SU-DHL-6 (cell line): ENCODE results near the gene MOB4.

Experiments
- H2AFZ ChIP-seq: fragments of 200-600 bp; sonication (generic); 2 replicates; pipeline ENCODE4 v1.6.1; 2014; ENCODE audit warnings: low read depth, mild to moderate bottlenecking, moderate library complexity, mixed read lengths, antibody characterized with exemption, low read length; ENCODE audit not compliant: severe bottlenecking
- H3F3A ChIP-seq: fragments of 200-600 bp; shearing (Covaris generic); 2 replicates; pipeline ENCODE4 v1.6.0; 2016; ENCODE audit warnings: antibody characterized with exemption, mild to moderate bottlenecking; ENCODE audit not compliant: insufficient read depth
- H3K27ac ChIP-seq: fragments of 200-600 bp; sonication (generic); 2 replicates; pipeline ENCODE4 v1.5.1; 2016; ENCODE audit warnings: low read depth, mild to moderate bottlenecking, low read length, moderate library complexity, mixed read lengths
- H3K27me3 ChIP-seq: fragments of 200-600 bp; sonication (generic), shearing (Covaris generic); 2 replicates; pipeline ENCODE4 v1.6.0; 2014; ENCODE audit warnings: mild to moderate bottlenecking, low read length
- H3K36me3 ChIP-seq: fragments of 200-600 bp; sonication (generic); 2 replicates; pipeline ENCODE4 v1.6.1; 2014; ENCODE audit warnings: mild to moderate bottlenecking, low read length, mixed read lengths
- H3K4me2 ChIP-seq: fragments of 300-600, 200-600 bp; shearing (Covaris generic), sonication (generic); 2 replicates; pipeline ENCODE4 v1.6.0; 2014; ENCODE audit warnings: low read length, low read depth, mild to moderate bottlenecking; ENCODE audit not compliant: poor library complexity, severe bottlenecking
- H3K4me3 ChIP-seq: fragments of 200-600 bp; sonication (generic); 2 replicates; pipeline ENCODE4 v1.5.1; 2014; ENCODE audit warnings: antibody characterized with exemption, low read length, mild to moderate bottlenecking, mixed read lengths; ENCODE audit not compliant: insufficient read depth, poor library complexity, severe bottlenecking
- H3K79me2 ChIP-seq: fragments of 200-600 bp; sonication (generic); 2 replicates; pipeline ENCODE4 v1.6.1; 2014; ENCODE audit warnings: mild to moderate bottlenecking, low read length, moderate library complexity; ENCODE audit not compliant: insufficient read depth
- H3K9ac ChIP-seq: fragments of 200-600 bp; sonication (generic); 2 replicates; pipeline ENCODE4 v1.7.0; 2014; ENCODE audit warnings: mild to moderate bottlenecking, low read length
- H3K9me2 ChIP-seq: fragments of 200-600 bp; sonication (generic); replicated peaks from 2 replicates; pipeline ENCODE4 v1.6.1; 2014; ENCODE audit warnings: low read length; ENCODE audit not compliant: insufficient read depth
- H3K9me3 ChIP-seq: fragments of 200-600 bp; sonication (generic); 2 replicates; pipeline ENCODE4 v1.6.1; 2014; ENCODE audit warnings: low read length, mixed read lengths; ENCODE audit not compliant: insufficient read depth
- H4K20me1 ChIP-seq: fragments of 200-600 bp; sonication (generic); 2 replicates; pipeline ENCODE4 v1.6.1; 2014; ENCODE audit warnings: low read depth, mild to moderate bottlenecking, antibody characterized with exemption, low read length, moderate library complexity, mixed read lengths
- EZH2phosphoT487 ChIP-seq: fragments of 200-600 bp; sonication (generic), shearing (Covaris generic); conservative IDR thresholded peaks from 2 replicates; pipeline ENCODE4 v1.6.1; 2018; ENCODE audit warnings: mild to moderate bottlenecking, antibody characterized with exemption, low read length, moderate library complexity, mixed read lengths
- TF ChIP-seq, protein P1 (sequence below): fragments of 200-600 bp; sonication (generic); IDR thresholded peaks from one replicate; pipeline ENCODE4 v1.5.1; 2017; ENCODE audit warnings: antibody characterized with exemption, mild to moderate bottlenecking, low read length, moderate library complexity; ENCODE audit not compliant: insufficient read depth, poor library complexity, severe bottlenecking

Gene MOB4

DNA sequence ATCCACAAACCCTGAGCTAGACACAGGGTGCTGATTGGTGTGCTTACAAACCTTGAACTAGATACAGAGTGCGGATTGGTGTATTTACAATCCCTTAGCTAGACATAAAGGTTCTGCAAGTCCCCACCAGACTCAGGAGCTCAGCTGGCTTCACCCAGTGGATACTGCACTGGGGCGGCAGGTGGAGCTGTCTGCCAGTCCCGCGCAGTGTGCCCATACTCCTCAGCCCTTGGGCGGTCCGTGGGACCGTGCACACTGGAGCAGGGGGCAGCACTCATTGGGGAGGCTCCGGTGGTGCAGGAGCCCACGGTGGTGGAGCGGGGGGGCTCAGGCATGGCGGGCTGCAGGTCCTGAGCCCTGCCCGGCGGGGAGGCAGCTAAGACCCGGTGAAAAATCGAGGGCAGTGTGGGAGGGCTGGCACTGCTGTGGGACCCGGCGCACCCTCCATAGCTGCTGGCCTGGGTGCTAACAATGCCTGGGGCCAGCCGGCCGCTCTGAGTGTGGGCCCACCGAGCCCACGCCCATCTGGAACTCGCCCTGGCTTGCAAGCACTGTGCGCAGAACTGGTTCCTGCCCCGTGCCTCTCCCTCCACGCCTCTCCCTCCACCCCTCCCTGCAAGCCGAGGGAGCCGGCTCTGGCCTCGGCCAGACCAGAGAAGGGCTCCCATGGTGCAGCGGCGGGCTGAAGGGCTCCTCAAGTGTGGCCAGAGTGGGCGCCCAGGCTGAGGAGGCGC, 75.6 kb downstream of the MOB4 start:
- Histone ChIP-seq H3K27ac (no peak overlapping the region), H3K27me3 (no peaks in the 10 kb centered on the region)

DNA sequence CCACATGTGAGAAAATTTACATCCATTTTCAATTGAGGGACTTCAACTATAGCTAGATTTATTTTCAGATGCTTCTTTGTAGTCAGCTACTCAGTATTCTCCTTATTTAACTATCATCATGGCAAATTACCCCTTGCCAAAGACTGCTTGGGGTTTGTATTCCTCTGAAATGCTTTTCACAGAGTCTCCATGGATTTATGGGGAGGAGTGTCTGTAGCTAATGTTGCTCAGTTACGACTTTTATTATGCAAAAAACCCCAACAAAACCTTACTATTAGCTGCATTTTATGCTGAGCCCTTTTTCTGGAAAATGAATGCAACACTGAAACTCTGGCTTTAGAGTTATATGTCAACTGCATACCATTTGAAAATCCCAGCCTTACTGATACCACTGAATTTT, 80.9 kb downstream of the MOB4 start:
- H3F3A ChIP-seq: no peaks in the 10 kb centered on the region
- H3K27ac ChIP-seq: no peak overlapping the region
- no peak overlapping the region for H3K4me3 ChIP-seq
- no peak overlapping the region for H2AFZ ChIP-seq
- H3K27me3 ChIP-seq: no peaks in the 10 kb centered on the region
- TF ChIP-seq EZH2phosphoT487: no peak
- TF ChIP-seq, protein P1, sequence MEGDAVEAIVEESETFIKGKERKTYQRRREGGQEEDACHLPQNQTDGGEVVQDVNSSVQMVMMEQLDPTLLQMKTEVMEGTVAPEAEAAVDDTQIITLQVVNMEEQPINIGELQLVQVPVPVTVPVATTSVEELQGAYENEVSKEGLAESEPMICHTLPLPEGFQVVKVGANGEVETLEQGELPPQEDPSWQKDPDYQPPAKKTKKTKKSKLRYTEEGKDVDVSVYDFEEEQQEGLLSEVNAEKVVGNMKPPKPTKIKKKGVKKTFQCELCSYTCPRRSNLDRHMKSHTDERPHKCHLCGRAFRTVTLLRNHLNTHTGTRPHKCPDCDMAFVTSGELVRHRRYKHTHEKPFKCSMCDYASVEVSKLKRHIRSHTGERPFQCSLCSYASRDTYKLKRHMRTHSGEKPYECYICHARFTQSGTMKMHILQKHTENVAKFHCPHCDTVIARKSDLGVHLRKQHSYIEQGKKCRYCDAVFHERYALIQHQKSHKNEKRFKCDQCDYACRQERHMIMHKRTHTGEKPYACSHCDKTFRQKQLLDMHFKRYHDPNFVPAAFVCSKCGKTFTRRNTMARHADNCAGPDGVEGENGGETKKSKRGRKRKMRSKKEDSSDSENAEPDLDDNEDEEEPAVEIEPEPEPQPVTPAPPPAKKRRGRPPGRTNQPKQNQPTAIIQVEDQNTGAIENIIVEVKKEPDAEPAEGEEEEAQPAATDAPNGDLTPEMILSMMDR: no peak
- H3K9me2 ChIP-seq: no peaks in the 10 kb centered on the region
- no peaks in the 10 kb centered on the region for H4K20me1 ChIP-seq
- H3K36me3 ChIP-seq: no peaks in the 10 kb centered on the region
- H3K79me2 ChIP-seq: no peaks in the 10 kb centered on the region
- H3K9ac ChIP-seq: no peak overlapping the region
- H3K4me2 ChIP-seq: no peak overlapping the region
- H3K9me3 ChIP-seq: no peaks in the 10 kb centered on the region

More for the DNA sequence above, 75.6 kb downstream of the MOB4 start:
- Histone ChIP-seq H3K36me3 (no peaks in the 10 kb centered on the region), H3K79me2 (no peaks in the 10 kb centered on the region), H3K4me3 (no peak overlapping the region), H4K20me1 (no peaks in the 10 kb centered on the region), H2AFZ (no peak overlapping the region), H3K9me2 (no peaks in the 10 kb centered on the region), H3K9ac (no peak overlapping the region), H3K9me3 (no peaks in the 10 kb centered on the region), H3F3A (no peaks in the 10 kb centered on the region), H3K4me2 (no peak overlapping the region)
- TF ChIP-seq, protein P1: no peak
- no peak for TF ChIP-seq EZH2phosphoT487

DNA sequence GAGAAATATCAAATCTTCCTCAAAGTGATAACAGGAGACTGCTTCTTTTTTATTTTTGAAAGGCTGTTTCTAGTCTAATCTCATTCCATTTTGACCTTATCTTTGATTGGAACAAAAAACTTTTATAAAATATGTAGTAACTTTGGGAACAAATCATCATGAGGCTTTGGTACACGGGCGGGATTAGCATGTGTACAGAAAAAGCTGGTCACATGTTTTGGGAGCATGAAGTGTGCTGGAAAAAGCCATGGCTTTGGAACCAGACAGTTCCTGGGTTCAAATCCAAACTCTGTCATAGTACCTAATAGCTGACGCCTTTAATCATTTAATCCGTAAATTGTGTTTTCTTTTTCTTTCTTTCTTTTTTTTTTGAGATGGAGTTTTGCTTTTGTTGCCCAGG, 81.3 kb downstream of the MOB4 start:
- Histone ChIP-seq H3K9me2 (no peaks in the 10 kb centered on the region), H3K27me3 (no peaks in the 10 kb centered on the region), H3K4me3 (no peak overlapping the region), H3K9me3 (no peaks in the 10 kb centered on the region), H3K4me2 (no peak overlapping the region), H4K20me1 (no peaks in the 10 kb centered on the region), H3K27ac (no peak overlapping the region), H2AFZ (no peak overlapping the region), H3K36me3 (no peaks in the 10 kb centered on the region), H3K79me2 (no peaks in the 10 kb centered on the region), H3F3A (no peaks in the 10 kb centered on the region), H3K9ac (no peak overlapping the region)
- TF ChIP-seq, protein P1: no peak
- TF ChIP-seq EZH2phosphoT487: no peak
